K562 (cell line): ENCODE measurements around the gene IDUA. TPM values are rescaled to one million over a fixed set of nuclear protein-coding genes. Genes with fewer than 3 reads are reported as not detected.
A peak's percentile ranks its signal among the peaks of the same experiment; 100 is the strongest.

ENCODE experiments used
- ATAC-seq: fragments of 200-7000 bp; cut with Tn5 transposase; 3 replicates; pipeline ENCODE4 v1.9.1; 2020; ENCODE audit warnings: moderate library complexity
- BruUV-seq: library from RNA; stranded (reverse); fragments of 400-500 nt; replicated peaks from 2 replicates; lab custom pipeline; 2021; lab: Mats Ljungman, UMichigan
- CTCF ChIA-PET: fragments of 300-600 bp; formaldehyde crosslinking; extraction: SDS; loops from one replicate; lab custom pipeline; 2021; ENCODE audit warnings: low intra/inter-chr PET ratio; lab: Yijun Ruan, JAX
- POLR2A ChIA-PET: fragments of 300-600, 350-650 bp; sonication (Branson Sonifier 250); formaldehyde crosslinking; extraction: SDS; loops from one replicate; lab custom pipeline; 2021; ENCODE audit warnings: antibody characterized with exemption, inconsistent platforms; lab: Yijun Ruan, JAX
- DNase-seq, 4 experiments: peaks; one replicate each; pipeline versions ENCODE4 v3.0.0 to v3.0.0-alpha.2; 2011 to 2018; ENCODE audit warnings: low spot score in 3 of 4, mixed read lengths in 3 of 4; ENCODE audit errors: extremely low read depth in 1 of 4
- FAIRE-seq: peaks from 2 replicates; lab custom pipeline; 2011; peaks lifted over from hg19 to GRCh38; lab: Jason Lieb, UNC
- H2AFZ ChIP-seq: 2 replicates; pipeline ENCODE4 v1.6.0; 2011; ENCODE audit warnings: low read depth, low read length, control low read depth, inconsistent platforms
- H3K27ac ChIP-seq: fragments of 200-600 bp; 3 replicates; pipeline ENCODE4 v1.8.0; 2011; ENCODE audit warnings: low read depth, mild to moderate bottlenecking, control low read depth, inconsistent platforms, low read length, moderate library complexity, mixed read lengths; ENCODE audit errors: extremely low read depth
- H3K27me3 ChIP-seq, 2 experiments: fragments of 300-600 bp in 1 of 2; 2 replicates in 1 of 2; 3 replicates in 1 of 2; pipeline versions ENCODE4 v1.6.0 to v1.8.0; 2011; ENCODE audit warnings: inconsistent platforms in 2 of 2, low read length in 2 of 2, mild to moderate bottlenecking in 1 of 2, mixed read lengths in 1 of 2, moderate library complexity in 1 of 2; ENCODE audit not compliant: control insufficient read depth in 2 of 2, insufficient read depth in 2 of 2
- H3K36me3 ChIP-seq: fragments of 300-600 bp; 3 replicates; pipeline ENCODE4 v1.8.0; 2011; ENCODE audit warnings: mild to moderate bottlenecking, low read length, inconsistent platforms; ENCODE audit not compliant: control insufficient read depth, insufficient read depth
- H3K4me1 ChIP-seq, 2 experiments: fragments of 200-600 bp in 1 of 2; replicated peaks in 1 of 2; 2 replicates in 1 of 2; 3 replicates in 1 of 2; pipeline versions ENCODE4 v1.5.1 to v1.8.0; 2011; ENCODE audit warnings: inconsistent platforms in 2 of 2, low read length in 2 of 2, mild to moderate bottlenecking in 1 of 2, mixed read lengths in 1 of 2, moderate library complexity in 1 of 2; ENCODE audit not compliant: control insufficient read depth in 2 of 2, insufficient read depth in 2 of 2
- H3K4me2 ChIP-seq: 2 replicates; pipeline ENCODE4 v1.6.1; 2011; ENCODE audit warnings: low read length, control low read depth, inconsistent platforms, mixed read lengths; ENCODE audit not compliant: insufficient read depth
- H3K4me3 ChIP-seq: fragments of 200-600 bp; sonication (generic), shearing (Covaris generic); 2 replicates; pipeline ENCODE4 v1.5.1; 2016; ENCODE audit warnings: control low read depth, inconsistent platforms
- H3K79me2 ChIP-seq: fragments of 200-600 bp; 3 replicates; pipeline ENCODE4 v1.8.0; 2011; ENCODE audit warnings: low read length, inconsistent platforms; ENCODE audit not compliant: control insufficient read depth, insufficient read depth
- H3K9ac ChIP-seq, 2 experiments: 2 replicates each; pipeline versions ENCODE4 v1.6.0 to v1.6.1; 2011; ENCODE audit warnings: low read depth in 2 of 2, low read length in 2 of 2, control low read depth in 1 of 2, inconsistent platforms in 1 of 2, mild to moderate bottlenecking in 1 of 2, mixed read lengths in 1 of 2; ENCODE audit not compliant: insufficient read depth in 1 of 2
- H3K9me1 ChIP-seq: one replicate; pipeline ENCODE4 v1.6.0; 2011; ENCODE audit warnings: inconsistent platforms, mild to moderate bottlenecking, low read length, moderate library complexity; ENCODE audit not compliant: control insufficient read depth, insufficient read depth
- H3K9me3 ChIP-seq: replicated peaks from 2 replicates; pipeline ENCODE4 v1.5.1; 2011; ENCODE audit warnings: low read depth, low read length, inconsistent platforms; ENCODE audit not compliant: control insufficient read depth, insufficient read depth
- H4K20me1 ChIP-seq: replicated peaks from 2 replicates; pipeline ENCODE4 v1.6.1; 2011; ENCODE audit warnings: low read length, inconsistent platforms, mixed read lengths; ENCODE audit not compliant: control insufficient read depth, insufficient read depth
- HNRNPL ChIP-seq: fragments of 200-400 bp; formaldehyde crosslinking; IDR thresholded peaks from 2 replicates; pipeline ENCODE4 v1.6.1; 2017; ENCODE audit warnings: low read depth, mild to moderate bottlenecking, low read length
- POLR2G ChIP-seq: fragments of 200-400 bp; formaldehyde crosslinking; IDR thresholded peaks from 2 replicates; pipeline ENCODE4 v1.6.1; 2017; ENCODE audit warnings: low read depth, mild to moderate bottlenecking, antibody characterized with exemption, low read length, moderate library complexity
- RBFOX2 ChIP-seq: fragments of 200-400 bp; formaldehyde crosslinking; IDR thresholded peaks from 2 replicates; pipeline ENCODE4 v1.6.1; 2017; ENCODE audit warnings: low read depth, mild to moderate bottlenecking, low read length, moderate library complexity
- WGBS: fragments of 100-300 bp; shearing (Covaris generic); methylation state at CpG from one replicate; pipeline ENCODE4 v1.1.6; 2016; ENCODE audit warnings: low coverage, mixed read lengths; ENCODE audit not compliant: insufficient coverage; ENCODE audit errors: missing lambda C conversion rate; 5-methylcytosine and 5-hydroxymethylcytosine counted together
- in situ Hi-C: fragments of 300-500 bp; cut with MboI; formaldehyde crosslinking; loops from 4 replicates; pipeline ENCODE4 v1.15.0; 2018; ENCODE audit warnings: inconsistent platforms, mixed read lengths
- intact Hi-C: fragments of 100-400 bp; cut with micrococcal nuclease; formaldehyde crosslinking; loops from 2 replicates; pipeline ENCODE4 v1.14.2; 2022
- polyA plus RNA-seq, 8 experiments: library from polyadenylated mRNA; depleted of rRNA in 4 of 8; stranded (reverse) in 5 of 8; unstranded in 3 of 8; fragments of >200 nt; fragmentation: Nextera tagmentation in 2 of 8; fragmentation: Illumina TruSeq in 1 of 8; extraction: Ambion mirVana in 2 of 8; extraction: Trizol in 1 of 8; gene quantifications; 2 replicates each; pipeline versions ENCODE4 v1.2.1 to v1.2.3, GENCODE V29; 2011 to 2014; ENCODE audit warnings: inconsistent platforms in 1 of 8, missing spikeins in 1 of 8
- total RNA-seq, 7 experiments: library from RNA; depleted of rRNA in 6 of 7; stranded (reverse); fragments of >200 nt in 6 of 7; fragmentation: Illumina TruSeq in 2 of 7; extraction: Trizol in 2 of 7; gene quantifications; 2 replicates each; pipeline versions ENCODE4 v1.2.1 to v1.2.3, GENCODE V29; 2011 to 2021; ENCODE audit warnings: low replicate concordance in 1 of 7

The IDUA gene
- total and polyA plus RNA-seq, 9 of the 15 experiments (the other 6 are each of a cell fraction or from before 2014, with no cell fraction given): 0.04 to 16.1 (median 1.2) TPM

DNA sequence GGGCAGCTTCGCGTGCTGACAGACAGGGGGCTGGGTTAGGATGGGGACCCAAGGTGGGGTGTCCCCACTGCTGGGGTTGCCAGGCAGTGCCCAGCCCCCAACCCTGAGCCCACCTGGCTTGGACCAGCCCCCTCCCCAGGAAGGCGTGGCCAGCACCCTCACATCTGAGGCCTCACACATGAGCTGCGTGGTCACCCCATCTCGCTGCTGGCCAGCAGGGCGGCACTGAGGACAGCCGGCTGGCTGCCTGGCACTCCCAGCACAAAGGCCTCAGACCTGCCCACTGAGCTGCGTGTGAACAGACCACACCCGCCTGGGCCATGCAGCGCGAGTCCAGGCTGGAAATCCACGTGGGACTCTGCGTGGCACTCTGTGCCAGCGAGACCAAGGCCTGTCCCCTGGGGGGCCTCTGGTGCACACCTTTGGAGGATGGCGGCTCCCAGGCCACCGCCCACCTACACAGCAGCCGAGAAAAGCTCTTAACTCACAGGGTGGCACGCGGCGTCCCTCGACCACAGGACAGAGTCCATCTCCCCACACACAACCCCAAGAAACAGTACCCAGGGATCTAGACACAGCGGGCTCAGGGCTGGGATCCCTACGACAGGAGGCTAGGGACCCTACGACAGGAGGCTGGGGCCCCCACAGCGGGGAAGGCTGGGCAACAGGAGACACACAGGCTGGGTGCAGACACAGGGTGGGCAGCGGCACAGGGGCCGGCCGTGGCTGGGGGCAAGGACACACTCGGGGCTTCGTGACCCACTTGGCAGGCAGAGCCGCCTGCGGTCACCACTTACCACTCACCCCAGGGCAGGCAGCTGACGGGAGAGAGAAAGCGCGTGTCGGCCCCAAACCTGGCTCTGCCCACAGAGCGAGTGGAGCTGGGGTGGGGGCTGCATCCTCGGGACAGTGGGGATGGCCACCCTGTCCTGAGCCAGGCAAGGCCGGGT is 23.3 kb upstream of the IDUA start:
- FAIRE-seq: no peak
- Histone ChIP-seq H3K27me3 (no peaks in the 10 kb centered on the region), H2AFZ (no peak overlapping the region)
- no peak for DNase-seq
- TF ChIP-seq HNRNPL (no peak), RBFOX2 (0 out of 2 replicates have a peak, but pooled peaks have one; percentile 26), POLR2G (peak; percentile 46; the same call in 1 of the 2 replicates)
- TF ChIP-seq, all 486 proteins: peak for 2
- H3K4me2 ChIP-seq: no peak overlapping the region
- no peak for ATAC-seq
- intact Hi-C loops: no loop called here
- H3K4me3 ChIP-seq: no peak overlapping the region
- BruUV-seq: no TSS peak
- no peak overlapping the region for H3K27ac ChIP-seq
- H3K4me1 ChIP-seq: peaks cover 0 to 42% of the 10 kb centered on the region in 2 experiments; a peak in 2 of 5 replicates
- in situ Hi-C loops: no loop called here
- peaks cover 26% of the 10 kb centered on the region; the same call in 1 of the 3 replicates for H3K36me3 ChIP-seq
- WGBS: 92% methylated on average over 20 of the region's 39 CpGs
- ChIA-PET POLR2A (interaction anchor here (1.3 kb wide), 1 partner anchor 31 kb away, joined by 3 read pairs; the partner anchor contains the start of genes GAK and TMEM175), CTCF (no interaction called here)
- no peaks in the 10 kb centered on the region for H3K9me3 ChIP-seq
- H4K20me1 ChIP-seq: no peaks in the 10 kb centered on the region
- H3K9ac ChIP-seq: peak overlapping the region in 1 of 2 experiments; percentile 1; a peak in 1 of 4 replicates
- no peaks in the 10 kb centered on the region for H3K79me2 ChIP-seq
- H3K9me1 ChIP-seq: no peaks in the 10 kb centered on the region
